ENCODE measurements around the gene RHOBTB1. TPM values are rescaled to one million over a fixed set of nuclear protein-coding genes. Genes with fewer than 3 reads are reported as not detected.
"Not testable (repeated sequence)": the region's sequence is repeated elsewhere in the genome, so short reads cannot be mapped to it uniquely, and the experiment has no call there.

Gene RHOBTB1
- total RNA-seq, 2 donors from 2014 or later: 0.77 TPM; not detected in 1

DNA sequence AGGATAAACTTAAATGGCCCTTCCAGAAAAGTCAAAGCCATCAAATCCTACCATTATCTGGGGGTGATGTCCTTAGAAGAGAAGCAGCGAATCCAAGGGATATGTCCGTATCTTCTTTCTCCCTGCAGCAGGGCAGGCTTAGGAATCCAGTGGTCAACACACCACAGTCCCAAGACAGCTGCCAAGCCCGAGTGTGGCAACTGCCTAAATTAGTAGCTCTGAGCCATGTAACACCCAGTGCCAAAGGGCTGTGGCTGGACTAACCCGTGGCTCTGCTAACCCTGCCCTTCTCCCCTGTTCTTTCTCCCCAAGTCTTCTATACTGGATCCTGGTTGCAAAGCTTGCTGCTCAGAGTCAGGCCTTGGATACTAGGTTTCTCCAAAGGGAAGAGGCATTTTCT, 90.9 kb downstream of the RHOBTB1 start:
- no peak for ATAC-seq (replicated peaks in 1 of 2)
- no peak overlapping the region for H3K4me3 Mint-ChIP-seq
- no peak overlapping the region for H3K27ac Mint-ChIP-seq
- no peaks in the 10 kb centered on the region for H3K36me3 Mint-ChIP-seq (ENCODE audit: insufficient read depth in 2 of 2)
- H3K9me3 Mint-ChIP-seq: no peaks in the 10 kb centered on the region
- no peak for DNase-seq
- H3K27me3 Mint-ChIP-seq (ENCODE audit: low read depth): no peaks in the 10 kb centered on the region
- no peaks in the 10 kb centered on the region for H3K4me1 Mint-ChIP-seq (ENCODE audit: low read depth)

DNA sequence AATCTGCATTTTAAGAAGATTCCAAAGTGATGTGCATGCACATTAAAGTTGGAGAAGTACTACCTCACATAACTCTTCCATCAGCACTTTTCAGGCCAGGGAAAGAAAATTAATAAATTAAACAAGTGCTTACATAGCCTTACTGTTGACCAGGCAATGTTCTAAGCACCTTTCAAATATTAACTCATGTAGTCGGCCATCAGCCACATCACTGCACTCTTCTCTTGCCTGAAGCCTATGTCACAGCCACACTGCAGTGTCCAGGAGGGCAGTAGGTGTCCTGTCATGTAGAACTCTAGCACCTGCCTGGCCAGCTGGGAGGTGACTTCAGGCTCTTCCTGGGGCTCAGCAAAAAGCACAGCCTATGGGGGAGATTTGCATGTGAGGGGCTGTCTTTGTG, 94.2 kb downstream of the RHOBTB1 start:
- no peak for DNase-seq
- no peaks in the 10 kb centered on the region for H3K9me3 Mint-ChIP-seq
- no peak for ATAC-seq (replicated peaks in 1 of 2)
- no peak overlapping the region for H3K4me3 Mint-ChIP-seq
- H3K27me3 Mint-ChIP-seq (ENCODE audit: low read depth): no peaks in the 10 kb centered on the region
- H3K27ac Mint-ChIP-seq: no peak overlapping the region
- H3K4me1 Mint-ChIP-seq (ENCODE audit: low read depth): no peaks in the 10 kb centered on the region
- H3K36me3 Mint-ChIP-seq (ENCODE audit: insufficient read depth in 2 of 2): no peaks in the 10 kb centered on the region

DNA sequence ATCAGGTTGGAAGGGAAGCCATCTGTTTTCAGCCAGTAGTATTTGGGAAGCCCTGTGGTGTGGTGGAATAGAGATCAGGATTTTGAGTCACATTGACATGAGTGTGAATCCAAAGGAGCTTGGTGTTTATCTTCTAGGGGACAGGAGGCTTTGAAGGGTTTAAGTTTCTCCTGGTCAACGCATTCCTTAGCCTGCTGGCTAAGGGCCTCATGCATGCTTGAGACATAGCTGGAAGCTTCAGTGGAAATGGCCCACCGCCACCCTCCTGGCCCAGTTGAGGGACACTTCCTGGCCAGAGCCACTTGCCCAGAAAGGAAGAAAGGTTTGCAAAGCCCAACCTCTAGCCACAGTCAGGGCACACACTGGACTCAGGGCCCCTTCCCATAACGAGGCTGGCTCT, 94.8 kb downstream of the RHOBTB1 start:
- Mint-ChIP-seq H3K27ac (no peak overlapping the region), H3K27me3 (ENCODE audit: low read depth) (no peaks in the 10 kb centered on the region), H3K36me3 (ENCODE audit: insufficient read depth in 2 of 2) (no peaks in the 10 kb centered on the region), H3K4me1 (ENCODE audit: low read depth) (no peaks in the 10 kb centered on the region), H3K9me3 (no peaks in the 10 kb centered on the region), H3K4me3 (no peak overlapping the region)
- DNase-seq (no peak), ATAC-seq (replicated peaks in 1 of 2) (no peak)

DNA sequence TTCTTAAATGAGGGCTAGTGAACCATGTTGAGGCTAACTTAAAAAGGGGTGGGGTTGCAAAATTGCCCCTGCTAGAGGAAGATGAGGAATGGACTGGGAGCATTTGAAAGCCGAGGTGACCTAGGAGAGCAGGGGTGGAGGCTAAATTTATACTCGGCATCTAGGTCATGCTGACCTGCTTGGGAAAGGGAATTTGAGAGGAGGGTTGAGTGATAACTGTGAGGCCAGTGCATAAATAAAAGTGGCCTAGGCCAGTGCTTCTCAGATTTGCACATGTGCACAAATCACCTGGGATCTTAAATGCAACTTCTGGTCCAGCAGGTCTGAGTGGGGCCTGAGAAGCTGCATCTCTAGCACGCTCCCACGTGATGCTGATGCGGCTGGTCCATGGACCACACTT, 95.3 kb downstream of the RHOBTB1 start:
- H3K4me1 Mint-ChIP-seq (ENCODE audit: low read depth): no peaks in the 10 kb centered on the region
- H3K4me3 Mint-ChIP-seq: no peak overlapping the region
- ATAC-seq (replicated peaks in 1 of 2) (no peak), DNase-seq (no peak)
- no peaks in the 10 kb centered on the region for H3K36me3 Mint-ChIP-seq (ENCODE audit: insufficient read depth in 2 of 2)
- no peaks in the 10 kb centered on the region for H3K27me3 Mint-ChIP-seq (ENCODE audit: low read depth)
- no peak overlapping the region for H3K27ac Mint-ChIP-seq
- H3K9me3 Mint-ChIP-seq: no peaks in the 10 kb centered on the region

DNA sequence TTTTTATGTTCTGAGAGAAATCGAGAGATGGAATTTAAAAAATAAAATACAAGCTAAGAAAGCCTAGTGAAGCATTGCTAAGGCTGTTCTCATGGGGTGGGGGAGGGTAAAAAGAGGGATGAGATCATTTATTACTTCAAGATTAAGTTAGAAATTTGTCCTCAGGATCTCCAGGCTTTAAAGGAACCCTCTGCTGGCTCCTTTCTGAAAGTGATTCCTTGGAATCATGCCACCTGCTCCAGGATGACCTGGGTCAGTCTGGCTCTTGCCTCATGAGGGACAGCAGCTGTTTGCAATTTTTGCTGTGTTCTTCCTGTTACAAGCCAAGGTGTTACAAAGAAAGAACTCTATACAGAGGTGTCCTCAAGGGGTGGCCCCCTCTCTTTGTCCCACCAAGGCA, 95.9 kb downstream of the RHOBTB1 start:
- no peak for DNase-seq
- ATAC-seq (replicated peaks in 1 of 2): no peak
- H3K27ac Mint-ChIP-seq: no peak overlapping the region

DNA sequence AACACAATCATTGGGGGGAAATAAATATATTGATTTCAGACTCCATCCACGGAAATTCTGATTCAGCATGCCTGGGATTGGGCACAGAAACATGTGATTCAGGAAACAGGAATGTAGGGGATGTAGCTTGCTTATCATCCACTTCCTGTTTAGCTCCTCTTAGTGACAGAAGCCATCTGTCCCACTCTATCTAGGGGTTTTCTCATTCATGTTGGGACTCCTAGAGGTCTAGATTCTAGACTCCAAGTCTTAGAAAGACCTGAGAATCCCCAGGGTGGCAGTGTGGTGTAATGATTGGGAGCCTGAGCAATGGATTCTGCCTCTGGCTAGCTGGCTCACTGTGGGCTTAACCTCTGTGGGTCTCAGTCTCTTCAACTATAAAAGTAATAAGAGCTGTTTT, 97.8 kb downstream of the RHOBTB1 start:
- DNase-seq (no peak), ATAC-seq (replicated peaks in 1 of 2) (no peak)
- Mint-ChIP-seq H3K9me3 (no peaks in the 10 kb centered on the region), H3K27me3 (ENCODE audit: low read depth) (peaks cover 7% of the 10 kb centered on the region), H3K36me3 (ENCODE audit: insufficient read depth in 2 of 2) (no peaks in the 10 kb centered on the region), H3K4me1 (ENCODE audit: low read depth) (no peaks in the 10 kb centered on the region), H3K4me3 (no peak overlapping the region), H3K27ac (no peak overlapping the region)

More for the DNA sequence above, 95.9 kb downstream of the RHOBTB1 start:
- no peaks in the 10 kb centered on the region for H3K4me1 Mint-ChIP-seq (ENCODE audit: low read depth)
- H3K36me3 Mint-ChIP-seq (ENCODE audit: insufficient read depth in 2 of 2): no peaks in the 10 kb centered on the region
- H3K4me3 Mint-ChIP-seq: no peak overlapping the region
- peaks cover under 1% of the 10 kb centered on the region for H3K27me3 Mint-ChIP-seq (ENCODE audit: low read depth)
- no peaks in the 10 kb centered on the region for H3K9me3 Mint-ChIP-seq

DNA sequence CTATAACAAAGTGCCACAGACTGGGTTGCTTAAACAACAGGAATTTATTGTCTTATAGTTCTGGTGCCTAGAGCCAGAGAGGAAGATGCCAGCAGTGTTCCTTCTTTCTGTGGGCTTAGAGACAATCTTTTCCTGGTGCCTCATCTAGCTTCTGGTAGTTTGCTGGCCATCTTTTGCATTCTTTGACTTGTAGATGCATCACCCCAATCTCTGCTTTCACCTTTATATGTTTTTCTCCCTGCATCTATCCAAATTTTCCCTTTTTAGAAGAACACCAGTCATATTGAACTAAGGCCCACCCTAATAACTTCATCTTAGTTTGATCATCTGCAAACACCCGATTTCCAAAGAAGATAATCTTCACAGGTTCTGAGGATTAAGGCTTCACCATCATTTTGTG, 98.9 kb downstream of the RHOBTB1 start:
- Mint-ChIP-seq H3K9me3 (no peaks in the 10 kb centered on the region), H3K4me1 (ENCODE audit: low read depth) (no peaks in the 10 kb centered on the region), H3K27me3 (ENCODE audit: low read depth) (peaks cover 7% of the 10 kb centered on the region), H3K4me3 (no peak overlapping the region), H3K36me3 (ENCODE audit: insufficient read depth in 2 of 2) (no peaks in the 10 kb centered on the region), H3K27ac (no peak overlapping the region)
- ATAC-seq (replicated peaks in 1 of 2) (no peak), DNase-seq (no peak)

DNA sequence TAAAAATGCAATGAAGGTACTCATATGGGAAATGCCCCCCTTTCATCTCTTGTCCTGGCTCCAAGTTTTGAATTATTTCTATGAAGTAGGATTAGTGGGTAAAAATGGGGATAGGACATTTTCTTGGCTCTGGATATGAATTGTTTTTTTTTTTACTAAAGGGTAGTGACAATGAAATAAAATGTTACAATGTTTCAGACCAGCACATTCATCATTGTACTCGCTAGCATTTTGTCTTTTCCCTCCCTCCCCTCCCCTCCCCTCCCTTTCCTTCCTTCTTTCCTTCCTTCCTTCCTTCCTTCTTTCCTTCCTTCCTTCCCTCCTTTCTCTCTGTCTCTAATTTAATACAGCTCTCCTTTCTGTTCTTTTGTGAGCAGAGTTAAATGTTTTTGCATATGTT, 101.3 kb downstream of the RHOBTB1 start:
- Mint-ChIP-seq H3K4me3 (no peak overlapping the region), H3K9me3 (no peaks in the 10 kb centered on the region), H3K27me3 (ENCODE audit: low read depth) (peaks cover 16% of the 10 kb centered on the region), H3K27ac (no peak overlapping the region), H3K4me1 (ENCODE audit: low read depth) (no peaks in the 10 kb centered on the region), H3K36me3 (ENCODE audit: insufficient read depth in 2 of 2) (no peaks in the 10 kb centered on the region)
- ATAC-seq (replicated peaks in 1 of 2) (no peak), DNase-seq (no peak)

DNA sequence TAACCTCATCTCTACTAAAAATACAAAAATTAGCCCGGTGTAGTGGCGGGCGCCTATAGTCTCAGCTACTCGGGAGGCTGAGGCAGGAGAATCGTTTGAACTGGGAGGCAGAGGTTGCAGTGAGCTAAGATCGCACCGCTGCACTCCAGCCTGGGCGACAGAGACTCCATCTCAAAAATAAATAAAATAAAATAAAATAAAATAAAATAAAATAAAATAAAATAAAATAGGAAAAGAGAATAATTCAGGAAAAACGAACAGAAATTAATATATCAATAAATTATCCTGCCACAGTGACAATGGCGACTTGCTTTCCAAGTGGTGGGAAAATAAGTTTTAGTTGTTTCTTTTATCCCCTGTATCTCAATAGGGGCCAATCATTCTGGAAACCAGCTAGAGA, 102.8 kb downstream of the RHOBTB1 start:
- not testable (repeated sequence) for H3K4me1 Mint-ChIP-seq (ENCODE audit: low read depth); H3K27ac Mint-ChIP-seq; ATAC-seq (replicated peaks in 1 of 2); H3K9me3 Mint-ChIP-seq; H3K4me3 Mint-ChIP-seq; DNase-seq; H3K36me3 Mint-ChIP-seq (ENCODE audit: insufficient read depth in 2 of 2)
- H3K27me3 Mint-ChIP-seq (ENCODE audit: low read depth): peaks cover 16% of the 10 kb centered on the region

DNA sequence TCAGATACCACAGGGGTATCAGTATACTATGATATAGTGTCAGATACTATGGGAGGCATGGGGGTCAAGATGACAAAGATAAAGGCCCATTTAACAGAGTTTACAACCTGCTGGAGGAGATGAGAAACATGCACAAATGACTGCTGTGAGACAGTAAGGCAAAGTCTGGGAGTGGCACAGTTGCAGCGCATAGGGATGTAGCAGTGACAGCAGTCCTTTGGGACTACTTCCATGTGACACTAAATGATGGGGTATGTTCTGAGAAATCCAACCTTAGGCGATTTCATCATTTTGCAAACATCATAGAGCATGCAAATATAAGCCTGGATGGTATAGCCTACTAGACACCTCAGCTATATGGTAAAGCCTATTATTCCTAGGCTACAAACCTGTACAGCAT, 108.9 kb downstream of the RHOBTB1 start:
- Mint-ChIP-seq H3K4me3 (no peak overlapping the region), H3K4me1 (ENCODE audit: low read depth) (no peaks in the 10 kb centered on the region), H3K27me3 (ENCODE audit: low read depth) (peaks cover 10% of the 10 kb centered on the region), H3K36me3 (ENCODE audit: insufficient read depth in 2 of 2) (no peaks in the 10 kb centered on the region), H3K9me3 (no peaks in the 10 kb centered on the region), H3K27ac (no peak overlapping the region)
- DNase-seq (no peak), ATAC-seq (replicated peaks in 1 of 2) (no peak)

DNA sequence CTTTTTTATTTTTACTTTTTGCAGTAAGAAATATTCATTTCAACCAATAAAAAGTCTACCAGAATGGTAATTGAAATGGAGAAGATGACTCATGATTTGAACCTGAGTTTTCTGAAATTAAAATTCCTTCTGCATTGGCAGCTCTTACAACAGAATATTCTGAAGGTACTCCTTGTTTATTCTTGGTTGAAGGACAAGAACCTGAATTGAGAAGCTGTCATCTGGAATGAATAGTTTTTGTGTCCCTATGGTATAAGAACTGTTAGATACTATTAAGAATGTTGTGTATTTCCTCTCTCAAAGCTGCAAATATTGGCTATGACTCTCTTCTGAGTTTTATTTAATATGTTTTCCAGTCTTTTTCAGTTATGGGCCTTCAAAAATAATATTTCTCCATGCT, 109.6 kb downstream of the RHOBTB1 start:
- H3K27me3 Mint-ChIP-seq (ENCODE audit: low read depth): peaks cover 10% of the 10 kb centered on the region
- no peak overlapping the region for H3K4me3 Mint-ChIP-seq
- H3K4me1 Mint-ChIP-seq (ENCODE audit: low read depth): no peaks in the 10 kb centered on the region
- no peak overlapping the region for H3K27ac Mint-ChIP-seq
- no peak for DNase-seq
- H3K9me3 Mint-ChIP-seq: no peaks in the 10 kb centered on the region
- no peak for ATAC-seq (replicated peaks in 1 of 2)
- no peaks in the 10 kb centered on the region for H3K36me3 Mint-ChIP-seq (ENCODE audit: insufficient read depth in 2 of 2)

DNA sequence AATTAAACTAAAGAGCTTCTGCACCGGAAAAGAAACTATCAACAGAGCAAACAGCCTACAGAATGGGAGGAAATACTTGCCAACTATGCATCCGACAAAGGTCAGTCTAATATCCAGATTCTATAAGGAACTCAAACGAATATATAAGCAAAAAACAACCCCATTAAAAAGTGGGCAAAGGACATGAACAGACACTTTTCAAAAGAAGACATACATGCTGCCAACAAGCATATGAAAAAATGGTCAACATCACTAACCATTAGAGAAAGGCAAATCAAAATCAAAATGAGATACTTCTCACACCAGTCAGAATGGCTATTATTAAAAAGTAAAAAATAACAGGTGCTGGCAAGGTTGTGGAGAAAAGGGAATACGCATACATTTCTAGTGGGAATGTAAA, 111.8 kb downstream of the RHOBTB1 start:
- not testable (repeated sequence) for ATAC-seq (replicated peaks in 1 of 2); H3K27me3 Mint-ChIP-seq (ENCODE audit: low read depth); H3K36me3 Mint-ChIP-seq (ENCODE audit: insufficient read depth in 2 of 2); H3K4me1 Mint-ChIP-seq (ENCODE audit: low read depth); H3K9me3 Mint-ChIP-seq; DNase-seq; H3K27ac Mint-ChIP-seq; H3K4me3 Mint-ChIP-seq

DNA sequence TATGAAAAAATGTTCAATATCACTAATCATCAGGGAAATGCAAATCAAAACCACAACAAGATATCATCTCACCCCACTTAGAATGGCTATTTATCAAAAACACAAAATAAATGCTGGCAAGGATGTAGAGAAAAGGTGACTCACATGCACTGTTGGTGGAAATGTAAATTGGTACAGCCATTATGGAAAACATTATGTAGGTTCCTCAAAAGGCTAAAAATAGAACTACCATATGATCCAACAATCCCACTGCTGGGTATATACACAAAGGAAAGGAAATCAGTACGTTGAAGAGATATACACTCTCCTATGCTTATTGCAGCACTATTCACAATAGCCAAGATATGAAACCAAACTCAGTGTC, 115.5 kb downstream of the RHOBTB1 start:
- peaks cover 6% of the 10 kb centered on the region for H3K27me3 Mint-ChIP-seq (ENCODE audit: low read depth)
- no peak overlapping the region for H3K27ac Mint-ChIP-seq

DNA sequence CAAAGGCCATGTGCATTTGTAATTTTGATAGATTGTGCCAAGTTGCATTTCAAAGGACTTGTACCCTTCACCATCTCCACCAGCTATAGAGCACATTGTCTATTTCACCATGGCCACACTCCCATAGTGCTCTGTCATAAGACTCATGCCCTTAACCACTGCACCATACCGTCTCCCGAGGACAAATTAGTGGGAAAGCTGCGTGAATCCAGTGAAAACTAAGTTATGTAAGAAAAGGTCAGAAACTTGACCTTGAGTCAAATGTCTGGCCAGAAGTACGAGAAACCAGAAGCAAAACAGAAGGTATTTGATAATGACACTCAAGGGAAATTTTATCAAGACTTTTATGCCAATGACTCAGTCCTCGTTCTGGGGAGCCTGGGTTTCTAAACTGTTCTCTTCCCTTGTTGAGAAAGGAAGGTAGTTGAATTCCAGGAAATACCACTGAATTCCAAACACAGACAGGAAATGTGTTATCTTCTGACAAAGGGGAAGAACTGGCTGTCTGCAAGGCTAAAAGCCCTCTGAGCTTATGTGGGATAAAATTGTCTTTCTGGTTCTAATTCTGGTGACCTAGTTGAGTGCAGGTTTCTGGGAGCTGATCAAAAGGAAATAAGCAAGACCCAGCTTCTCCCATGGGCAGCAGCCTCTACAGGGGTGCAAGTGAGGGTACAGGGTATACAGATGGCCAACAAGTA, 116.0 kb downstream of the RHOBTB1 start:
- peaks cover 6% of the 10 kb centered on the region for H3K27me3 Mint-ChIP-seq (ENCODE audit: low read depth)
- H3K36me3 Mint-ChIP-seq (ENCODE audit: insufficient read depth in 2 of 2): no peaks in the 10 kb centered on the region
- H3K4me1 Mint-ChIP-seq (ENCODE audit: low read depth): peaks cover 9% of the 10 kb centered on the region
- DNase-seq (no peak), ATAC-seq (replicated peaks in 1 of 2) (no peak)
- H3K27ac Mint-ChIP-seq: no peak overlapping the region
- no peaks in the 10 kb centered on the region for H3K9me3 Mint-ChIP-seq
- no peak overlapping the region for H3K4me3 Mint-ChIP-seq

More for the DNA sequence above, 115.5 kb downstream of the RHOBTB1 start:
- H3K36me3 Mint-ChIP-seq (ENCODE audit: insufficient read depth in 2 of 2): no peaks in the 10 kb centered on the region
- no peaks in the 10 kb centered on the region for H3K9me3 Mint-ChIP-seq
- DNase-seq (no peak), ATAC-seq (replicated peaks in 1 of 2) (no peak)
- peaks cover 9% of the 10 kb centered on the region for H3K4me1 Mint-ChIP-seq (ENCODE audit: low read depth)
- no peak overlapping the region for H3K4me3 Mint-ChIP-seq
